GM19397 (cell line): ENCODE data around the gene MRNIP.
"Not testable (repeated sequence)": the region's sequence is repeated elsewhere in the genome, so short reads cannot be mapped to it uniquely, and the experiment has no call there.

ENCODE experiments used
- ATAC-seq: cut with Tn5 transposase; IDR thresholded peaks from one replicate; pipeline ENCODE4 v1.9.1; 2021; ENCODE audit warnings: mild to moderate bottlenecking, moderate library complexity; ENCODE audit not compliant: unreplicated experiment

Gene MRNIP

GRCh38 chr5:179795049-179795862, 63.4 kb downstream of the MRNIP start:
- ATAC-seq = no peak

GRCh38 chr5:179794575-179794974, 64.0 kb downstream of the MRNIP start:
- no peak for ATAC-seq

- no peak for ATAC-seq
Observed at GRCh38 chr5:179794171-179794570, 64.4 kb downstream of the MRNIP start.

GRCh38 chr5:179793468-179794139, 65.0 kb downstream of the MRNIP start, which contains the start of gene LTC4S:
Gene LTC4S (plus strand): TSS chr5:179793986. CDS start chr5:179794081, 95 bp downstream.
- no peak for ATAC-seq

GRCh38 chr5:179792612-179793467, 65.8 kb downstream of the MRNIP start:
- no peak for ATAC-seq

GRCh38 chr5:179791881-179792611, 66.6 kb downstream of the MRNIP start:
- no peak for ATAC-seq

GRCh38 chr5:179789278-179789677, 69.3 kb downstream of the MRNIP start:
- not testable (repeated sequence) for ATAC-seq

- no peak for ATAC-seq
Observed at GRCh38 chr5:179788193-179788854, 70.3 kb downstream of the MRNIP start.
